HepG2 (cell line): ENCODE results near the gene TTK. TPM values are rescaled to one million over a fixed set of nuclear protein-coding genes. Genes with fewer than 3 reads are reported as not detected.

ENCODE experiments used
- ELF1 ChIP-seq: sonication (generic); formaldehyde crosslinking; IDR thresholded peaks from 2 replicates; pipeline ENCODE4 v1.4.0; 2020; ENCODE audit warnings: missing genetic modification reagents
- ESRRA ChIP-seq: sonication (generic); formaldehyde crosslinking; IDR thresholded peaks from 2 replicates; pipeline ENCODE4 v1.5.1; 2020; ENCODE audit warnings: mild to moderate bottlenecking, low read depth, missing genetic modification reagents
- ETV5 ChIP-seq: IDR thresholded peaks from 2 replicates; pipeline ENCODE4 v1.6.1; 2018; ENCODE audit warnings: missing biosample characterization, missing genetic modification reagents, inconsistent platforms, borderline replicate concordance
- KMT2B ChIP-seq: IDR thresholded peaks from 2 replicates; pipeline ENCODE4 v1.6.1; 2016; ENCODE audit warnings: missing genetic modification reagents, missing compliant biosample characterization
- MAFK ChIP-seq, 2 experiments: IDR thresholded peaks in 1 of 2; conservative IDR thresholded peaks in 1 of 2; 2 replicates each; pipeline ENCODE4 v1.6.1; 2011; ENCODE audit warnings: improper control_type of control experiment in 2 of 2, low read length in 2 of 2
- NBN ChIP-seq: fragments of 450-650 bp; conservative IDR thresholded peaks from 2 replicates; pipeline ENCODE4 v1.6.1; 2017
- RCOR2 ChIP-seq: IDR thresholded peaks from 2 replicates; pipeline ENCODE4 v1.6.1; 2016; ENCODE audit warnings: missing biosample characterization, missing genetic modification reagents
- TBL1XR1 ChIP-seq: fragments of 150-350 bp; IDR thresholded peaks from 2 replicates; pipeline ENCODE4 v1.6.1; 2014; ENCODE audit warnings: borderline replicate concordance, low read length; ENCODE audit not compliant: partially characterized antibody
- WIZ ChIP-seq: sonication (generic); formaldehyde crosslinking; IDR thresholded peaks from 2 replicates; pipeline ENCODE4 v1.5.1; 2020; ENCODE audit warnings: mild to moderate bottlenecking, missing genetic modification reagents
- ZBTB44 ChIP-seq: sonication (generic); formaldehyde crosslinking; IDR thresholded peaks from 2 replicates; pipeline ENCODE4 v1.4.0; 2020; ENCODE audit warnings: missing genetic modification reagents
- ZMYM4 ChIP-seq: sonication (generic); formaldehyde crosslinking; IDR thresholded peaks from 2 replicates; pipeline ENCODE4 v1.8.1; 2023; ENCODE audit warnings: mild to moderate bottlenecking, missing genetic modification reagents
- ZNF143 ChIP-seq: sonication (generic); formaldehyde crosslinking; IDR thresholded peaks from 2 replicates; pipeline ENCODE4 v1.4.0; 2020; ENCODE audit warnings: missing genetic modification reagents
- ZNF282 ChIP-seq: fragments of 450-650 bp; IDR thresholded peaks from 2 replicates; pipeline ENCODE4 v1.6.1; 2018; ENCODE audit not compliant: partially characterized antibody
- ZNF3 ChIP-seq: IDR thresholded peaks from 2 replicates; pipeline ENCODE4 v1.7.0; 2017; ENCODE audit warnings: inconsistent platforms
- ZNF34 ChIP-seq: sonication (generic); formaldehyde crosslinking; IDR thresholded peaks from 2 replicates; pipeline ENCODE4 v1.4.0; 2020; ENCODE audit warnings: mild to moderate bottlenecking, missing genetic modification reagents, borderline replicate concordance
- ZNF569 ChIP-seq: sonication (generic); formaldehyde crosslinking; IDR thresholded peaks from 2 replicates; pipeline ENCODE4 v1.5.0; 2020; ENCODE audit warnings: mild to moderate bottlenecking, missing genetic modification reagents, moderate library complexity, borderline replicate concordance
- ZNF605 ChIP-seq: sonication (generic); formaldehyde crosslinking; IDR thresholded peaks from 2 replicates; pipeline ENCODE4 v1.8.0; 2022; ENCODE audit warnings: mild to moderate bottlenecking, missing genetic modification reagents
- ZNF652 ChIP-seq: IDR thresholded peaks from 2 replicates; pipeline ENCODE4 v1.6.1; 2016; ENCODE audit warnings: low read depth, borderline replicate concordance
- ZNF740 ChIP-seq: sonication (generic); formaldehyde crosslinking; IDR thresholded peaks from 2 replicates; pipeline ENCODE4 v1.4.0; 2020; ENCODE audit warnings: missing genetic modification reagents
- ZNF770 ChIP-seq: sonication (generic); formaldehyde crosslinking; IDR thresholded peaks from 2 replicates; pipeline ENCODE4 v1.5.0; 2020; ENCODE audit warnings: mild to moderate bottlenecking, missing genetic modification reagents
- ZNF780A ChIP-seq: sonication (generic); formaldehyde crosslinking; IDR thresholded peaks from 2 replicates; pipeline ENCODE4 v1.8.0; 2022; ENCODE audit warnings: mild to moderate bottlenecking, missing genetic modification reagents, moderate library complexity
- polyA plus RNA-seq, 8 experiments: library from polyadenylated mRNA; depleted of rRNA in 3 of 8; stranded (reverse) in 7 of 8; unstranded in 1 of 8; fragments of >200 nt; fragmentation: Illumina TruSeq in 4 of 8; extraction: Trizol in 4 of 8; gene quantifications; 2 replicates each; pipeline versions ENCODE4 v1.2.1 to v1.2.3, GENCODE V29; 2011 to 2016; ENCODE audit warnings: low read depth in 4 of 8, missing spikeins in 1 of 8, mixed read lengths in 1 of 8; ENCODE audit not compliant: insufficient read depth in 1 of 8
- total RNA-seq, 5 experiments: library from RNA; depleted of rRNA; stranded (reverse); fragments of >200 nt; fragmentation: Illumina TruSeq; extraction: Trizol; gene quantifications; 2 replicates each; pipeline ENCODE4 v1.2.3, GENCODE V29; 2016; ENCODE audit warnings: low read depth in 1 of 5
- TF ChIP-seq, protein P1 (sequence below): sonication (generic); formaldehyde crosslinking; IDR thresholded peaks from 2 replicates; pipeline ENCODE4 v1.4.0; 2020; ENCODE audit warnings: missing genetic modification reagents, borderline replicate concordance
- TF ChIP-seq, protein P2 (sequence below): sonication (generic); formaldehyde crosslinking; IDR thresholded peaks from 2 replicates; pipeline ENCODE4 v1.4.0; 2020; ENCODE audit warnings: mild to moderate bottlenecking, missing genetic modification reagents

TTK gene
- total and polyA plus RNA-seq, 2 of the 13 experiments (the other 11 are each of a cell fraction or from before 2014, with no cell fraction given): 8.6 to 33.2 TPM

DNA sequence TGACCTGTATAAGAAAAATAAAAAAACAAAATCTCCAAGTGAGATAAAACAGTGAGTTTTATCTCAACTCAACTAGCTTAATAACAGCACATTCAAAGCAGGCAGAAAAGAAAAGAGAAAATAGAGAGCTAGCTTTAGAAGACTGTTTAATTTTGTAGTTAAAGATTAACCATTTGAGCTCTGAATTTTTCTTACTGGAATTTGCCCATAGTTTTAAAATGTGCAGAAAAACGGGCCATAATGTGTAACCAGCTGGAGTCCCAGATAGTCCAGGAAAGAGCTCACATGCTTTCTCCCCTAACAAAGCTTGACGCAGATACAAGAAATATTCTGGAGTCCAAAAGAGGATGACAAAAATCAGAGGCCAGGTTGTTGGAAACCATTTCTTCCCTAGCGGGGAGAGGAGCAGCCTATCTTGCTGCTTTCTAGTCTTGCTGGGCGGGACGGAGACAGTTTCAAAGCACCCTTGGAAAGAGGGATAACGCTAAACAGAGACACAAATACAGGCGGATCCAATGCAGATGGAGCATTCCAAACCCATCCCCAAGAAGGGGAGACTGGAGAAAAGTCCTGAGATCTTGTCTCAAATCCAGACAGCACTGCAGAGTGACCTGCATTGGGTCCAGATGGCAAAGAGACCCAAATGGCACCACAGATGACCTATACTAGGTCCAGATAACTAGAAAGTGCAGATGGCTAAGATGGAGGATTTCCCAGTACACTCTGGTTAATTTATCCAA lies 16.1 kb downstream of the TTK start (continued):
- TF ChIP-seq ZBTB44 (CRISPR knock-in tag) (no peak), ZNF740 (CRISPR knock-in tag) (no peak), ZNF3 (CRISPR knock-in tag) (no peak), ETV5 (CRISPR knock-in tag) (no peak), KMT2B (CRISPR knock-in tag) (0 out of 2 replicates have a peak, but pooled peaks have one; percentile 27), WIZ (CRISPR knock-in tag) (no peak), ZNF282 (no peak), ZNF569 (CRISPR knock-in tag) (no peak), RCOR2 (CRISPR knock-in tag) (no peak), ZNF605 (CRISPR knock-in tag) (peak; percentile 59; the same call in 1 of the 2 replicates), TBL1XR1 (no peak), ZNF143 (CRISPR knock-in tag) (no peak), ZNF652 (CRISPR knock-in tag) (peak; percentile 74; the same call in 1 of the 2 replicates), ELF1 (CRISPR knock-in tag) (no peak), ESRRA (CRISPR knock-in tag) (no peak), ZNF34 (CRISPR knock-in tag) (no peak), NBN (no peak), ZMYM4 (CRISPR knock-in tag) (0 out of 2 replicates have a peak, but pooled peaks have one; percentile 18), ZNF770 (CRISPR knock-in tag) (no peak), MAFK (conservative IDR thresholded peaks at IDR 0.05 in 1 of 2, IDR thresholded peaks at IDR 0.05 in 1 of 2; ENCODE audit: low read length in 2 of 2) (no peak), ZNF780A (CRISPR knock-in tag) (no peak)
- TF ChIP-seq, protein P1, sequence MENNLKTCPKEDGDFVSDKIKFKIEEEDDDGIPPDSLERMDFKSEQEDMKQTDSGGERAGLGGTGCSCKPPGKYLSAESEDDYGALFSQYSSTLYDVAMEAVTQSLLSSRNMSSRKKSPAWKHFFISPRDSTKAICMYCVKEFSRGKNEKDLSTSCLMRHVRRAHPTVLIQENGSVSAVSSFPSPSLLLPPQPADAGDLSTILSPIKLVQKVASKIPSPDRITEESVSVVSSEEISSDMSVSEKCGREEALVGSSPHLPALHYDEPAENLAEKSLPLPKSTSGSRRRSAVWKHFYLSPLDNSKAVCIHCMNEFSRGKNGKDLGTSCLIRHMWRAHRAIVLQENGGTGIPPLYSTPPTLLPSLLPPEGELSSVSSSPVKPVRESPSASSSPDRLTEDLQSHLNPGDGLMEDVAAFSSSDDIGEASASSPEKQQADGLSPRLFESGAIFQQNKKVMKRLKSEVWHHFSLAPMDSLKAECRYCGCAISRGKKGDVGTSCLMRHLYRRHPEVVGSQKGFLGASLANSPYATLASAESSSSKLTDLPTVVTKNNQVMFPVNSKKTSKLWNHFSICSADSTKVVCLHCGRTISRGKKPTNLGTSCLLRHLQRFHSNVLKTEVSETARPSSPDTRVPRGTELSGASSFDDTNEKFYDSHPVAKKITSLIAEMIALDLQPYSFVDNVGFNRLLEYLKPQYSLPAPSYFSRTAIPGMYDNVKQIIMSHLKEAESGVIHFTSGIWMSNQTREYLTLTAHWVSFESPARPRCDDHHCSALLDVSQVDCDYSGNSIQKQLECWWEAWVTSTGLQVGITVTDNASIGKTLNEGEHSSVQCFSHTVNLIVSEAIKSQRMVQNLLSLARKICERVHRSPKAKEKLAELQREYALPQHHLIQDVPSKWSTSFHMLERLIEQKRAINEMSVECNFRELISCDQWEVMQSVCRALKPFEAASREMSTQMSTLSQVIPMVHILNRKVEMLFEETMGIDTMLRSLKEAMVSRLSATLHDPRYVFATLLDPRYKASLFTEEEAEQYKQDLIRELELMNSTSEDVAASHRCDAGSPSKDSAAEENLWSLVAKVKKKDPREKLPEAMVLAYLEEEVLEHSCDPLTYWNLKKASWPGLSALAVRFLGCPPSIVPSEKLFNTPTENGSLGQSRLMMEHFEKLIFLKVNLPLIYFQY (CRISPR knock-in tag): no peak
- TF ChIP-seq, protein P2, sequence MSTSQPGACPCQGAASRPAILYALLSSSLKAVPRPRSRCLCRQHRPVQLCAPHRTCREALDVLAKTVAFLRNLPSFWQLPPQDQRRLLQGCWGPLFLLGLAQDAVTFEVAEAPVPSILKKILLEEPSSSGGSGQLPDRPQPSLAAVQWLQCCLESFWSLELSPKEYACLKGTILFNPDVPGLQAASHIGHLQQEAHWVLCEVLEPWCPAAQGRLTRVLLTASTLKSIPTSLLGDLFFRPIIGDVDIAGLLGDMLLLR: no peak
